HUES64 (cell line): ENCODE data around the gene NCOR2.

ENCODE experiments used
- H3K27ac ChIP-seq: 2 replicates; pipeline ENCODE4 v1.7.0; 2013; ENCODE audit warnings: low read depth, low read length, inconsistent platforms
- H3K27me3 ChIP-seq: 2 replicates; pipeline ENCODE4 v1.6.1; 2013; ENCODE audit warnings: mild to moderate bottlenecking, low read length; ENCODE audit not compliant: insufficient read depth
- H3K36me3 ChIP-seq: 2 replicates; pipeline ENCODE4 v1.6.1; 2013; ENCODE audit warnings: mild to moderate bottlenecking, low read length; ENCODE audit not compliant: insufficient read depth
- H3K4me1 ChIP-seq: 2 replicates; pipeline ENCODE4 v1.6.1; 2013; ENCODE audit warnings: mild to moderate bottlenecking, low read length, moderate library complexity; ENCODE audit not compliant: insufficient read depth
- H3K4me3 ChIP-seq: 2 replicates; pipeline ENCODE4 v1.5.1; 2013; ENCODE audit warnings: mild to moderate bottlenecking, low read length, moderate library complexity
- H3K9ac ChIP-seq: 2 replicates; pipeline ENCODE4 v1.6.1; 2013; ENCODE audit warnings: mild to moderate bottlenecking, low read depth, low read length
- H3K9me3 ChIP-seq: 2 replicates; pipeline ENCODE4 v1.6.1; 2013; ENCODE audit warnings: low read depth, low read length; ENCODE audit not compliant: insufficient read depth
- WGBS: fragments of 150-250, 120-280 bp; methylation state at CpG from one replicate; pipeline ENCODE4 v1.1.7; 2013; ENCODE audit warnings: missing lambda C conversion rate; 5-methylcytosine and 5-hydroxymethylcytosine counted together

The NCOR2 gene

DNA sequence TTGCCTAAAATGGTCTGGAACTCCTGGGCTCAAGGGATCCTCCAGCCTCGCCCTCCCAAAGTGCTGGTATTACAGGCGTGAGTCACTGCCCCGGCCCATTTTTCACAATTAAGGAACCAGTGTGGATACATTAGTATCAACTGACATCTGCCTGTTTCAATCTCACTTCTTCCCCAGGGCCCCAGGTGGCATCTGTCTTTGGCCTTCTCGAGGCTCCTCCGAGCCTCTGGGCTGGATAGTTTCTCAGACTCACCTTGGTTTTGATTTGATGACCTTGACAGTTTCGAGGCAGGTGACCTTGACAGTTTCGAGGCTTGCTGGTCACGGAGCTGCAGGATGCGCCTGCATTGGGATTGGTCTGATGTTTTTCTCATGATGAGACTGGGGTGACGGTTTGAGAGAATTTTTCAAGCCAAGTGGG, 41.0 kb upstream of the NCOR2 start:
- 86% methylated on average over 10 of the region's 10 CpGs for WGBS

DNA sequence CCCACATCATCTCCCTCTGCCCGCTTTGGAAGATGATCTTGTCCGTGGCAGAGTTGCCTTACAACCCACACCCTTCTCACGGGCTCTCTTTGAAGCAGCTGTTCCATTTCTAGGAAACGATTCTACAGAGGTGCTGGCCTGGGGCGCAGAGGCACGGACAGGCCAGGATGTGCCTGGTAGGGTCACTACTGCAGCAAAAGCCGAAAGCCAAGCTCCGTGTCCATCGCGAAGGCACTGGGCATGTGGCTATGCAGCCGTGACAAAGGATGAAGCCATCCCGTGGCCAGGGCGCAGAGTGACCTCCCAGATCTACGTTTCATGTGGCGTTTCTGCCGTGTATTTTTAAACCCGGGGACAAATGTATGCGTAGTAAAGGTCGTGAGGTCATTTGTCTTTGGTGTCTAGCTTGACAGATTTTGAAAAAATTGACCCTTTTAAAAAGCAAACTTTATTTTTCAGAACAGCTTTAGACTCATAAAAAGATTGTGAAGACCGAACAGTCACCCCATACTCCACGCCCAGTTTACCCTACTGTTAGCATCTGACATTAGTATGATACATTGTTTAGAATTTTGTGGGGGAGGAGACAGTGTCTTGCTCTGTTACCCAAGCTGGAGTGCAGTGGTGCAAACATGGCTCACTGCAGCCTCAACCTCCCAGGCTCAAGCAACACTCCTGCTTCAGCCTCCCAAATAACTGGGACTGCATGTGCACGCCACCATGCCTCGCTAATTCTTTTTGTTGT, 40.4 kb upstream of the NCOR2 start:
- Histone ChIP-seq H3K27ac (no peak overlapping the region), H3K27me3 (no peaks in the 10 kb centered on the region), H3K4me1 (peaks cover 2% of the 10 kb centered on the region; the same call in 1 of the 2 replicates), H3K4me3 (no peak overlapping the region), H3K9ac (no peak overlapping the region), H3K9me3 (no peaks in the 10 kb centered on the region), H3K36me3 (no peaks in the 10 kb centered on the region)
- 92% methylated on average over 23 of the region's 23 CpGs for WGBS

More for the DNA sequence above, 41.0 kb upstream of the NCOR2 start:
- no peaks in the 10 kb centered on the region for H3K27me3 ChIP-seq
- no peaks in the 10 kb centered on the region for H3K9me3 ChIP-seq
- H3K9ac ChIP-seq: no peak overlapping the region
- H3K4me1 ChIP-seq: peaks cover 2% of the 10 kb centered on the region; the same call in 1 of the 2 replicates
- H3K36me3 ChIP-seq: no peaks in the 10 kb centered on the region
- H3K27ac ChIP-seq: no peak overlapping the region
- H3K4me3 ChIP-seq: no peak overlapping the region

DNA sequence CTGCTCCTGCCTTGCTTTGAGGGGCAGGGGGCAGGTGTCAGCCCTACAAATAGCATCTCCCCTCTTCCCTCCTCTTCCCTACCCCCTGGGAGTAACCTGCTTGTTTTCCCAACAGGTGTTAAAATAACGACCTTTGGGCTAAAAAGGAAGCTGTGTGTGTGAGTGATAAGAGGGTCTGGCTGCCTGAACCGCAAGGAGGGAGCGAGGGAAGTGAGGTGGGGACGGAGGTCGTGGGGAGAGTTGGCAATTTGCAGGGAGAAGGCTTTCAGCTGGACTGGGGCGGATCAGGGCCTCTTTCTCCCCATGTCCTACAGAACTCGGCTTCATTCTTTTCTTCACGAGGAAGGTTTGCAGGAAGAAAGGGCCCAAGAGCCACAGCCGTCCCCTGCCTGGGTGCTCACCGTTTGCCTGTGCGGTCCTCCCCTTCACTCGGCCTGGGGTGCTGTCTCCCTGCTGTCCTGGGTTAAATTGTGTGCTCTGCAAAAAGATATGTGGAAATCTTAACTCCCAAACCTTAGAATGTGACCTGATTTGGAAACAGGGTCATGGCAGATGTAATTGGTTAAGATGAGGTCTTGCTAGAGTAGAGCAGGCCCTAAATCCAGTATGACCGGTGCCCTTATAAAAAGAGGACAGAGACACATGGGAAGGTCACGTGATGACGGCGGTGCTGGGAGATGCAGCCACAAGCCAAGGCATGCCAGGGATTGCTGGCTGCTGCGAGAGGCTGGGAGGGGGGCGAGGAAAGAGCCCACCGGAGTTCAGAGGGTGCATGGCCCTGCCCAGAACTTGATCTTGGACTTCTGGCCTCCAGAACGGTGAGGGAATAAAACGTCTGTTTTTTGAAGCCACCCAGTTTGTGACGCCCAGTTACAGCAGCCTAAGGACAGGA, 38.7 kb upstream of the NCOR2 start:
- 87% methylated on average over 22 of the region's 22 CpGs for WGBS
- Histone ChIP-seq H3K4me1 (peaks cover 2% of the 10 kb centered on the region; the same call in 1 of the 2 replicates), H3K27ac (no peak overlapping the region), H3K4me3 (no peak overlapping the region), H3K27me3 (no peaks in the 10 kb centered on the region), H3K9me3 (no peaks in the 10 kb centered on the region), H3K9ac (no peak overlapping the region), H3K36me3 (no peaks in the 10 kb centered on the region)

DNA sequence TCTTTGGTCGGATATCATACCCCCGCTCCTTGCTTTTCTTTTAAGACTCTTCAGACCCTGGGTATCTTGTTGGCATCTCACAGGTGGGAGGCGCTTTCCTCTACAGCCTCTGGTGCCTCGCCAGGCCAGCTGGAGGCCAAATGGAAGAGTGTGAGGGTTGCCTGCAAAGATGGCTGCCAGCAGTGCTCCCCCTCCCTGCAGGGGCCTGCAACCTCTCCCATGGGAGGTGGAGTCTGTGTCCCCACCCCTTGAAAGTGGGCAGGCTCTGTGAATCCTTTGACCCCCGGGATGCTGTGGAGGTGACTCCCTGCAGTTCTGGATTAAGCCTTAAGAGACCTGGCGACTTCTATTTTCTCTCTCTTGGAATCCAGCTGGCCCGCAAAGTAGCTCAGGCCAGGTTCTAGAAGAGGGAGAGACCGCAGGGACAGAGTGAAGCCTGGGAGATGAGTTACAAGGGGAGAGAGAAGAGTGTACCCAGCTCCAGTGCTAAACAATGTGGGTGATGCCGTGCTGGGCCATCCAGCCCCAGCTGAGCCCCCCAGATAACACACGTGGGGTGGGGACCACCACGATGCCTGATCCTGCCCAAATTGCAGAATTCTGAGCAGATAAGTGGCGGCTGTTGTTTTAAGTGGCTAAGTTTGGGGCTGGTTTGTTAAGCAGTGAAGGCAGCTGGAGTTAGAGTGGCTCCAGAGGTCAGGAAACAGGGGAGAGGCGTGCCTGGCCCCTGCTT, 37.9 kb upstream of the NCOR2 start:
- H3K4me3 ChIP-seq: no peak overlapping the region
- no peak overlapping the region for H3K9ac ChIP-seq
- WGBS: 80% methylated on average over 13 of the region's 13 CpGs
- H3K27me3 ChIP-seq: no peaks in the 10 kb centered on the region
- no peaks in the 10 kb centered on the region for H3K36me3 ChIP-seq
- no peaks in the 10 kb centered on the region for H3K9me3 ChIP-seq
- H3K4me1 ChIP-seq: peaks cover 2% of the 10 kb centered on the region; the same call in 1 of the 2 replicates
- no peak overlapping the region for H3K27ac ChIP-seq

DNA sequence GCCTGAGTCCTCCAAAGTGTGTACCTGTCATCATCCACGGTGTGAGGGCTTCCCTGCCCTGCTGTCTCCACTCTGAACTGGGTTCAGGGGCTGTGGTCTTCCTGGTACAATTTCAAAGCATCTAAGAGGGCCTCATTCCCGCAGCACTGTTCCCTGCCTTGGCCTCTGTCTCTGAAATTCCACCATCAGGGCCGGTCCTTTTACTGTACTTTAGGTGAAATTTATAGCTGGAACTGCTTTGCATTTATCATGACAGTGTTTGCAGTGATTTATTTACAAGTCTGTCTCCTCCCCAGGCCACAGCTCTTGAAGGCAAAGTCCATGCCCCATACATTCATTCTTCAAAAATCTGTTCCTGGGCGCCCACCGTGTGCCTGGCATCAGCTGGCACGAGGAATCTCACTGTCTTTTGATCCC, 36.9 kb upstream of the NCOR2 start:
- H3K4me1 ChIP-seq: peaks cover 2% of the 10 kb centered on the region; the same call in 1 of the 2 replicates
- WGBS: 90% methylated on average over 6 of the region's 6 CpGs
- H3K36me3 ChIP-seq: no peaks in the 10 kb centered on the region
- H3K4me3 ChIP-seq: no peak overlapping the region
- no peaks in the 10 kb centered on the region for H3K27me3 ChIP-seq
- no peak overlapping the region for H3K9ac ChIP-seq
- H3K27ac ChIP-seq: no peak overlapping the region
- H3K9me3 ChIP-seq: no peaks in the 10 kb centered on the region

DNA sequence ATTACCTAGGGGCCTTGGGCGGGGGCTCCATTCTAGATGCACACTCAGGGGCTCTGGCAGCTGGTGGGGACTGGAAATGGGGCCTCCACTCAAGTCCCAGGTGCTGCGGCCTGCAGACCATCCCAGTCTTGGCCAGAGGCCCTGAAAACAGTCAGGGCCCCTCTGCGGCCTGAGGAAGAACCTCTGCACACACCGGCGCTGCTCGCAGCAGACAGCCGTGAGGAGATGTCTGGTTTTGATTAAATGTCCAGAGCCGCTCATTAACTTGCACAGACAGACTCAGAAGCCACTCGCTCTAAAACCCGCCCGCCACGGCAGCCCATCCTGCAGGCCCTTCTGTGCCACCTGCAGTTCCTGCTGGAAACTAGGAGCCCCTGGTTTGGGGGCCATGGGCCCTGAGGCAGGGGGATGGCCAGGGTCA, 36.4 kb upstream of the NCOR2 start:
- no peak overlapping the region for H3K4me3 ChIP-seq
- H3K9ac ChIP-seq: no peak overlapping the region
- peaks cover 2% of the 10 kb centered on the region; the same call in 1 of the 2 replicates for H3K4me1 ChIP-seq
- H3K9me3 ChIP-seq: no peaks in the 10 kb centered on the region
- H3K36me3 ChIP-seq: no peaks in the 10 kb centered on the region
- H3K27ac ChIP-seq: no peak overlapping the region
- 93% methylated on average over 12 of the region's 12 CpGs for WGBS
- H3K27me3 ChIP-seq: no peaks in the 10 kb centered on the region

DNA sequence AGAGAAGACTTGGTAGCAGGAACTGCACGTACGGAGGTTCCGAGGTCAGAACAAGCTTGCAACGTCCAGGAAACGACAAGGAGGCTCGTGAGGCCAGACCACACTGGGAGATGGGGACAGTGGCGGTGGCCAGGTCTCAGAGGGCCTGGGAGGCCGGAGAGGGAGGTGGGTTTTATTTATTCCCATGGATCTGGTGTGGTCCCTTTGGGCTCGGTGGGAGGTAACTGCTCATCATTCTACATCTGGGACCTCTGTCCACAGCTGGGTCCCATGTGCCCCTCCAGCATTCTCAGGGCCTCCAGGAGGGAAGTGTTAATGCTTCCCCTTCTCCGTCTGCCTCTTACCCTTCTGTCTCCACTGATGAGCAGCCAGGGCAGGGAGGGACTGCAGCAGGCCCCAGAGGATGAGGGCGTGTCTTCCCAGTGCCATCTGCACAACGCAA, 35.7 kb upstream of the NCOR2 start:
- Histone ChIP-seq H3K4me1 (peaks cover 2% of the 10 kb centered on the region; the same call in 1 of the 2 replicates), H3K4me3 (no peak overlapping the region), H3K9me3 (no peaks in the 10 kb centered on the region), H3K36me3 (no peaks in the 10 kb centered on the region), H3K27me3 (no peaks in the 10 kb centered on the region), H3K27ac (no peak overlapping the region), H3K9ac (no peak overlapping the region)
- WGBS: 76% methylated on average over 12 of the region's 12 CpGs

DNA sequence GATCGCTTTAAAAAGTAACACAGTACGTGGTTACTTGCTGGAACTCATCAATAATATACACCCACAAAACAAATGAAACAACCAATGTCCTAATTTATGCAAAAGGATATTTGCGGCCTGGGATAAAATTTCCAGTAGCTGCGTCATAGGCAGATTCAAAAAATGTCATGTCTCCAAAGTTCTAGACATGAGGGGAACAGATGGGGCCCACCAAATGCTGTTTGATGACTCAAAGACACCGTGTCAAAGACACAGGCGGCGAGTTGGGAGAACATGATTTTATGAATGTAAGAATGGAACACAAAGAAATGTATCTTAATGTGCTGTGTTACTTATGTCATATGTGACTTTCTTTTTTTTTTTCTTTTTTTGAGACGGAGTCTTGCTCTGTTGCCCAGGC, 34.3 kb upstream of the NCOR2 start:
- H3K36me3 ChIP-seq: no peaks in the 10 kb centered on the region
- 87% methylated on average over 8 of the region's 8 CpGs for WGBS
- peaks cover 2% of the 10 kb centered on the region; the same call in 1 of the 2 replicates for H3K4me1 ChIP-seq
- H3K9ac ChIP-seq: no peak overlapping the region
- no peak overlapping the region for H3K4me3 ChIP-seq
- no peak overlapping the region for H3K27ac ChIP-seq
- no peaks in the 10 kb centered on the region for H3K27me3 ChIP-seq
- no peaks in the 10 kb centered on the region for H3K9me3 ChIP-seq

DNA sequence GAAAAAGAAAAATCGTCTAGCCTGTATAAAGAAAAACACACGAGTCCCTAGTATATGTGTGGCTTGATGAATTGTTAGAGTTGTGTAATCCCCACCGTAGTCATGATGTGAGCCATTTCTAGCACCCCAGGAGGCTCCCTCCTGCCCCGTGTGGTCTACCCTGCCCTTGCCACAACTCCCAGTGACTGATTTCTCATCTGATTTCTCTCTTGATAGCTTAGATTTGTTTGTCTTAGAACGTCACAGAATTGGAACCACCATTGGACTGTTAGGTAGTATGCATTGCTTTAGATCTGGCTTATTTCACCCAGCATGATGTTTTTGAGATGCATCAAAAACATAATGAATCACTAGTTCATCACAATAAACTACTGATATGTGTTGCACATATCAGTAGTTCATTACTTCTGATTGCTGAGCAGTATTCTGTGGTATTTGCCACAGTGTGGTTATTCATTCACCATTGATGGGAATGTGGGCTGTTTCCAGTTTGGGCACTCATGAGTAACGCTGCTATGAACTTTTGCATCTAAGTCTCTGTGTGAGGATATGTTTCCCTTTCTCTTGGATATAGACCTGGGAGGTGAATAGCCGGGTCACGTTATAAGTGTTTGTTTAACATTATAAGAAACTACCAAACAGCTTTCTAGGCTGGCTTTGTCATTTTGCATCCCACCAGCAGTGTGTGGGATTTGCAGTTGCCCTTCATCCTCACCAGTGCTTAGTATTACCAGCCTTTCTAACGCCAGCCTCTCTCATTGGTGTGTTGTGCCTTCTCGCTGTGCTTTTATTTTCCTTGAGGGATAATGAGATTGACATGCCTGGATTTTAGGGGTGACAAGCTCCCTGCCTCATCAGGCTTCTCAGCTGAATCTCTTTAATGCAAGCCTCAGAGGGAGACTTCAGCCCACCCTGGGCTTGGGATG, 31.9 kb upstream of the NCOR2 start:
- no peaks in the 10 kb centered on the region for H3K9me3 ChIP-seq
- no peaks in the 10 kb centered on the region for H3K4me1 ChIP-seq
- no peak overlapping the region for H3K9ac ChIP-seq
- no peak overlapping the region for H3K27ac ChIP-seq
- no peaks in the 10 kb centered on the region for H3K27me3 ChIP-seq
- no peaks in the 10 kb centered on the region for H3K36me3 ChIP-seq
- 90% methylated on average over 10 of the region's 10 CpGs for WGBS
- no peak overlapping the region for H3K4me3 ChIP-seq

DNA sequence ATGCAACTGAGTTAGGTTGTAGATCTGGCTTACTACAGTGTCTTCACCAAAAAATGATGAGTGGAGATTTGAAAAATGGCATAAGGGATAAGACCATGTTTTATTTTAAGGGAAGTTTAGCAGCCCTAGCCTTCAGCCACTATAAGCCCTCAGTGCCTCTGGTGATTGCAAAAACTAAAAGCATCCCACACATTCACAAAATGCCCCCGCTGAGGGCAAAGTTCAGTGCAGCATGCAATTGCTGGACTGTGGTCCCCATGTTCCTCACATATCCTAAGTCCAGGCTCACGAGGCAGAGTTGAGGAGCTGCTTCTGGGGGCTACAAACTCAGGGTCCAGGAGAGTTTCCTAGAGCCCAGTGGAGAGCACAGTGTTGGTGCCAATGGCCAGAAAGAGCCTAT, 29.6 kb upstream of the NCOR2 start:
- Histone ChIP-seq H3K9me3 (no peaks in the 10 kb centered on the region), H3K36me3 (no peaks in the 10 kb centered on the region), H3K4me3 (no peak overlapping the region), H3K9ac (no peak overlapping the region), H3K27ac (no peak overlapping the region), H3K27me3 (no peaks in the 10 kb centered on the region), H3K4me1 (no peaks in the 10 kb centered on the region)
- 89% methylated on average over 2 of the region's 2 CpGs for WGBS
